RPMI7951 (cell line): ENCODE results near the gene DYNC2H1. TPM values are rescaled to one million over a fixed set of nuclear protein-coding genes. Genes with fewer than 3 reads are reported as not detected.

Source experiments
- total RNA-seq: library from RNA; depleted of rRNA; stranded (reverse); fragments of >200 nt; shearing (Covaris generic); gene quantifications from 2 replicates; pipeline ENCODE4 v1.2.3, GENCODE V29; 2014; rRNA removed

The DYNC2H1 gene
- total RNA-seq, 1 experiment from 2014 or later, result 18.5 TPM

Other genes starting within 250 kb of the DYNC2H1 start
- gene MMP12, start 234.4 kb upstream of the DYNC2H1 start, total RNA-seq, result 0.12 TPM in 1 of 2 replicates, not detected in the other
- gene MMP13, start 153.7 kb upstream of the DYNC2H1 start, total RNA-seq, result 0.12 TPM in 1 of 2 replicates, not detected in the other
- 81.6 and 106 TPM in 2 replicates for gene DCUN1D5, start 17.3 kb upstream of the DYNC2H1 start, total RNA-seq